CD4-positive, alpha-beta T cell (primary cell): ENCODE measurements around the gene FARS2. TPM values are rescaled to one million over a fixed set of nuclear protein-coding genes. Genes with fewer than 3 reads are reported as not detected.
"Not testable (repeated sequence)": the region's sequence is repeated elsewhere in the genome, so short reads cannot be mapped to it uniquely, and the experiment has no call there.

ENCODE experiments used
- ATAC-seq: fragments of 200-7000 bp; cut with Tn5 transposase; one replicate; pipeline ENCODE4 v1.10.0; 2022; ENCODE audit warnings: mild to moderate bottlenecking; ENCODE audit not compliant: poor library complexity
- CTCF ChIA-PET: fragments of 350-600 bp; sonication (Branson Sonifier 250); formaldehyde crosslinking; loops from one replicate; lab custom pipeline; 2021; ENCODE audit warnings: antibody characterized with exemption, inconsistent platforms; lab: Charles Lee
- POLR2A ChIA-PET: fragments of 350-600 bp; sonication (Branson Sonifier 250); formaldehyde crosslinking; loops from one replicate; lab custom pipeline; 2021; ENCODE audit warnings: antibody characterized with exemption, inconsistent platforms; lab: Charles Lee
- DNase-seq, 14 experiments: peaks; one replicate each; pipeline ENCODE4 v3.0.0-alpha.2; 2013 to 2020; ENCODE audit warnings: mixed read lengths in 2 of 14
- H3K27ac ChIP-seq, 2 donors: one replicate each; pipeline versions ENCODE4 v1.5.1 to v1.7.0; 2013; ENCODE audit warnings: low read length in 2 of 2, low read depth in 1 of 2, mild to moderate bottlenecking in 1 of 2
- H3K27me3 ChIP-seq, 2 experiments: 1 replicate in 1 of 2; 2 replicates in 1 of 2; pipeline versions ENCODE4 v1.6.1 to v1.7.0; 2013; ENCODE audit warnings: low read length in 2 of 2, control low read depth in 1 of 2, mild to moderate bottlenecking in 1 of 2, moderate library complexity in 1 of 2; ENCODE audit not compliant: insufficient read depth in 2 of 2, control insufficient read depth in 1 of 2
- H3K36me3 ChIP-seq: one replicate; pipeline ENCODE4 v1.6.1; 2013; ENCODE audit warnings: low read length, control low read depth; ENCODE audit not compliant: insufficient read depth
- H3K4me1 ChIP-seq: one replicate; pipeline ENCODE4 v1.6.1; 2013; ENCODE audit warnings: low read length, control low read depth; ENCODE audit not compliant: insufficient read depth
- H3K4me3 ChIP-seq: one replicate; pipeline ENCODE4 v1.5.1; 2013; ENCODE audit warnings: mild to moderate bottlenecking, low read length, moderate library complexity
- H3K9me3 ChIP-seq, 2 experiments: 1 replicate in 1 of 2; 2 replicates in 1 of 2; pipeline versions ENCODE4 v1.6.1 to v1.7.0; 2013; ENCODE audit warnings: low read length in 2 of 2, mild to moderate bottlenecking in 2 of 2, control low read depth in 1 of 2, moderate library complexity in 1 of 2; ENCODE audit not compliant: control insufficient read depth in 1 of 2, insufficient read depth in 1 of 2
- H3K27ac Mint-ChIP-seq: one replicate; pipeline ENCODE4 v1.8.0; 2020; ENCODE audit warnings: mixed read lengths
- H3K27me3 Mint-ChIP-seq: one replicate; pipeline ENCODE4 v1.8.0; 2021; ENCODE audit warnings: mixed read lengths
- H3K36me3 Mint-ChIP-seq: one replicate; pipeline ENCODE4 v1.8.0; 2021; ENCODE audit warnings: low read depth, mixed read lengths
- H3K4me1 Mint-ChIP-seq: one replicate; pipeline ENCODE4 v1.8.0; 2021; ENCODE audit warnings: low read depth, mixed read lengths
- H3K4me3 Mint-ChIP-seq: one replicate; pipeline ENCODE4 v1.8.0; 2020; ENCODE audit warnings: mild to moderate bottlenecking, mixed read lengths
- H3K9me3 Mint-ChIP-seq: one replicate; pipeline ENCODE4 v1.8.0; 2020; ENCODE audit warnings: mixed read lengths
- intact Hi-C, 2 experiments: fragments of 100-400 bp; cut with DNase I in 1 of 2; cut with micrococcal nuclease in 1 of 2; formaldehyde crosslinking; loops; one replicate each; pipeline versions ENCODE4 v1.15.1 to v1.9.0; 2023 to 2025; cut with DNase I, micrococcal nuclease
- total RNA-seq, 174 experiments: library from RNA in 2 of 174; stranded (reverse) in 2 of 174; gene quantifications; one replicate each; pipeline ENCODE4 v1.2.3 and lab custom pipeline; 2021 to 2026
- TF ChIP-seq, protein P1 (sequence below): fragments of 200-600 bp; IDR thresholded peaks from one replicate; pipeline ENCODE4 v1.8.0; 2022; ENCODE audit warnings: antibody characterized with exemption, mild to moderate bottlenecking

Gene FARS2
- total RNA-seq, 2 experiments from 2014 or later, result 12.6 to 12.8 TPM

DNA sequence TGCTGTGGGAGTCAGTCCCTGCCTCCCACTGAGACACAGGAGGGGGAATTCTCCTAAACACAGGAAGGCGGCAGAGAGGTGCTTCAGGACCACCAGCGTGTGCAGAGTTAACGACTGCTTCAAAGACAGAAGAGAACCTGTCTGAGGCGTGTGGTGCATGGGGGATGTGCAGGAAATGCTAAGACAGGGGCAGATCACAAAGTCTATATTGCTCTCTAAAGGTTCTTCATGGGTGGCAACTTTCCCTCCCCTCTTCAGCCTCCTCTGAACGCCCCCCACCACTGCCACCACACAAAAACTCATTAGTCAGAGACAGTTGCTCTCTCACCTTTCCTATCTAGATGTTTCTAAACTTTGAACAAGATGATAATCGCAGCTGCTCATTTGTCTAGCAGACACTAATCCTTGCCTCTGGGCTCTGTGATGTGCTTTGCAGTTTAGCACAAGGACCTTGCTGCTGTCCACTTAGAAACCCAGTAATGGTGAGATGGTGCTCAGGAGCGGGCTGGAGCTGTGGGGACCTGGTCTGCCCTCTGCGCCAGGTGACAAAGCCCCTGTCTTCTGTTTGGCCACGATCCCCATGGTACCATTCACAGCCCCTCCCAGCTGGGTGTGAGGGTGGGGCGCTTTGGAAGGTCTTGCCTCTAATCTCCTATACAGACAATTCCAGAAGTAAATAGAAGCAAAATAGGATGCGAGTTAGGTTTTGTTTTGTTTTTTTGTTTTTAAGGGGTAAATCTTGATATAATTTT lies 525.8 kb downstream of the FARS2 start:
- peaks cover 19% of the 10 kb centered on the region for H3K4me1 Mint-ChIP-seq

DNA sequence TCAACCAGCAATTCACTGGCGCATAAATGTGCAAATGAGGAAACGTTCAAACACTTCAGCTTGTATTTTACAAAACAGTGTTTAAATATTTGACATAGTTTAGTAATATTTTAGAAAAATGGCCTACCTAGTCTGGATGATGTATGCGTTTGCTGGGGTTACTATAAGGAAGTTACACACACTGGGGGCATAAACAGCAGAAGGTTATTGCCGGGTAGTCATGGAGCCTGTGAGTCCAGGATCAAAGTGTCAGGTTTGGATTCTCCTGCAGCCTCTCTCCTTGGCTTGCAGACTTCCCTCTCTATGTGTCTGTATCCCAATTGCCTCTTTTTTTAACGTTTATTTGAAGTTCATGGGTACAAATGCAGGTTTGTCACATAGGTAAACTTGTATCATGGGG lies 528.1 kb downstream of the FARS2 start:
- H3K4me1 ChIP-seq, H3K4me3 Mint-ChIP-seq, H3K36me3 ChIP-seq, H3K27ac ChIP-seq, H3K27me3 Mint-ChIP-seq, H3K27ac Mint-ChIP-seq, H3K9me3 ChIP-seq, CTCF ChIA-PET, H3K36me3 Mint-ChIP-seq, POLR2A ChIA-PET, DNase-seq, H3K27me3 ChIP-seq, H3K9me3 Mint-ChIP-seq, intact Hi-C loops, H3K4me3 ChIP-seq, ATAC-seq: not testable (repeated sequence)
- peaks cover 19% of the 10 kb centered on the region for H3K4me1 Mint-ChIP-seq

More for the DNA sequence above, 525.8 kb downstream of the FARS2 start:
- no peaks in the 10 kb centered on the region for H3K9me3 ChIP-seq
- no peaks in the 10 kb centered on the region for H3K36me3 ChIP-seq
- Mint-ChIP-seq H3K9me3 (no peaks in the 10 kb centered on the region), H3K27ac (no peak overlapping the region), H3K4me3 (no peak overlapping the region), H3K27me3 (no peaks in the 10 kb centered on the region), H3K36me3 (no peaks in the 10 kb centered on the region)
- ChIA-PET POLR2A (interaction anchor here (0.6 kb wide), 1 partner anchor 316 kb away, joined by 3 read pairs; no protein-coding TSS in a partner anchor), CTCF (no interaction called here)
- ATAC-seq, result peak; percentile 55
- DNase-seq, result peak in 1 of 14 experiments; percentile 16
- no peak overlapping the region for H3K4me3 ChIP-seq
- intact Hi-C loops, result no loop called here
- no peaks in the 10 kb centered on the region for H3K27me3 ChIP-seq
- peaks cover 4% of the 10 kb centered on the region for H3K4me1 ChIP-seq
- H3K27ac ChIP-seq, result no peak overlapping the region
- TF ChIP-seq, protein P1, sequence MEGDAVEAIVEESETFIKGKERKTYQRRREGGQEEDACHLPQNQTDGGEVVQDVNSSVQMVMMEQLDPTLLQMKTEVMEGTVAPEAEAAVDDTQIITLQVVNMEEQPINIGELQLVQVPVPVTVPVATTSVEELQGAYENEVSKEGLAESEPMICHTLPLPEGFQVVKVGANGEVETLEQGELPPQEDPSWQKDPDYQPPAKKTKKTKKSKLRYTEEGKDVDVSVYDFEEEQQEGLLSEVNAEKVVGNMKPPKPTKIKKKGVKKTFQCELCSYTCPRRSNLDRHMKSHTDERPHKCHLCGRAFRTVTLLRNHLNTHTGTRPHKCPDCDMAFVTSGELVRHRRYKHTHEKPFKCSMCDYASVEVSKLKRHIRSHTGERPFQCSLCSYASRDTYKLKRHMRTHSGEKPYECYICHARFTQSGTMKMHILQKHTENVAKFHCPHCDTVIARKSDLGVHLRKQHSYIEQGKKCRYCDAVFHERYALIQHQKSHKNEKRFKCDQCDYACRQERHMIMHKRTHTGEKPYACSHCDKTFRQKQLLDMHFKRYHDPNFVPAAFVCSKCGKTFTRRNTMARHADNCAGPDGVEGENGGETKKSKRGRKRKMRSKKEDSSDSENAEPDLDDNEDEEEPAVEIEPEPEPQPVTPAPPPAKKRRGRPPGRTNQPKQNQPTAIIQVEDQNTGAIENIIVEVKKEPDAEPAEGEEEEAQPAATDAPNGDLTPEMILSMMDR, result no peak

DNA sequence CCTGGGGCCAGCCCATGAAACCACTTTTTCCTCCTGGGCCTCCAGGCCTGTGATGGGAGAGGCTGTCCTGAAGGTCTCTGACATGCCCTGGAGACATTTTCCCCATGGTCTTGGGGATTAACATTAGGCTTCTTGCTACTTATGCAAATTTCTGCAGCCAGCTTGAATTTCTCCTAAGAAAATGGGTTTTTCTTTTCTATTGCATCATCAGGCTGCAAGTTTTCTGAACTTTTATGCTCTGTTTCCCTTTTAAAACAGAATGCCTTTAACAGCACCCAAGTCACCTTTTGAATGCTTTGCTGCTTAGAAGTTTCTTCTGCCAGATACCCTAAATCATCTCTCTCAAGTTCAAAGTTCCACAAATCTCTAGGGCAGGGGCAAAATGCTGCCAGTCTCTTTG lies 535.2 kb downstream of the FARS2 start:
- H3K4me3 Mint-ChIP-seq, ATAC-seq, H3K36me3 Mint-ChIP-seq, H3K9me3 ChIP-seq, H3K36me3 ChIP-seq, H3K4me1 Mint-ChIP-seq, POLR2A ChIA-PET, CTCF ChIA-PET, H3K9me3 Mint-ChIP-seq, H3K27ac Mint-ChIP-seq, H3K4me1 ChIP-seq, intact Hi-C loops, H3K27me3 Mint-ChIP-seq, DNase-seq, H3K4me3 ChIP-seq, H3K27me3 ChIP-seq, H3K27ac ChIP-seq: not testable (repeated sequence)

GRCh38 chr6:5806406-5806805 lies 545.1 kb downstream of the FARS2 start:
- H3K9me3 ChIP-seq, H3K4me1 Mint-ChIP-seq, H3K27ac ChIP-seq, H3K9me3 Mint-ChIP-seq, H3K4me3 Mint-ChIP-seq, H3K4me3 ChIP-seq, DNase-seq, ATAC-seq, H3K4me1 ChIP-seq, H3K27ac Mint-ChIP-seq, H3K36me3 ChIP-seq, intact Hi-C loops, H3K27me3 ChIP-seq, H3K27me3 Mint-ChIP-seq, H3K36me3 Mint-ChIP-seq, CTCF ChIA-PET: not testable (repeated sequence)
- POLR2A ChIA-PET, result interaction anchor here (0.6 kb wide), 1 partner anchor 64 kb away, joined by 4 read pairs; no protein-coding TSS in a partner anchor
